HG03432 (cell line): ENCODE results near the gene OPHN1.
"Not testable (repeated sequence)": the region's sequence is repeated elsewhere in the genome, so short reads cannot be mapped to it uniquely, and the experiment has no call there.

ENCODE experiments used
- ATAC-seq: cut with Tn5 transposase; IDR thresholded peaks from one replicate; pipeline ENCODE4 v1.9.1; 2021; ENCODE audit warnings: mild to moderate bottlenecking, moderate library complexity; ENCODE audit not compliant: unreplicated experiment

Gene OPHN1

DNA sequence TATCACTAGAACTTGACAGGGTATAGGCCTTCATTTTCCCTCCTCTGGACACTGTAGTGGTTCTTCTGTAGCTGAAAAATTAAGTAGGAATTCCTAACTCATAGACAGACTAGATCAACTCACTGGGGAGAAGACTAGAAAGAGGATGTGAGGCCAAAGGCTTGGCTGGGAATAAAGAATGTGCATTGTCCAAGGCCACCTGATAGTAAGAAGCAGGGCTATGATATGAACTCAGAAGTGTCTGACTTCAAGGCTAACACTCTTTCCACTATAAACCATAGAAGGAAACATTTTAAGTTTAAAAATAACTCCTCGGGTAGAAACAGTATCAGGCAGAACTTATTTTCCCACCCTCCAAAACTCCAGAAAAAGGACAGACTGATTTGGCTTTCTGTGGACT, 346.6 kb downstream of the OPHN1 start:
- ATAC-seq: no peak

- ATAC-seq: no peak
These were observed 348.5 kb downstream of the OPHN1 start for GRCh38 chrX:68084765-68085164.

DNA sequence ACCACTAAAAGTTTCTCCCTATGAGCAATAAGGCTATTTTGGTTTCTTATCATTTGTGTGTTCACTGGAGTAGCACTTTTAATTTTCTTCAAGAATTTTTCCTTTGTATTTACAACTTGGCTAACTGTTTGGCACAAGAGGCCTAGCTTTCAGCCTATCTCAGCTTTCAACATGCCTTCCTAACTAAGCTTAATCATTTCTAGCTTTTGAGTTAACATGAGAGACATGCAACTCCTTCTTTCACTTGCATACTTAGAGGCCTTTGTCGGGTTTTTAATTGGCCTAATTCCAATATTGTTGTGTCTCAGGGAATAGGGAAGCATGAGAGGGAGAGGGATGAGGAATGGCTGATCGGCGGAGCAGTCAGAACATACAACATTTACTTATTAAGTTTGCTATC, 349.8 kb downstream of the OPHN1 start:
- ATAC-seq: no peak

GRCh38 chrX:68079961-68080360, 353.3 kb downstream of the OPHN1 start:
- no peak for ATAC-seq

GRCh38 chrX:68078801-68079200, 354.5 kb downstream of the OPHN1 start:
- not testable (repeated sequence) for ATAC-seq

- no peak for ATAC-seq
These were observed 355.9 kb downstream of the OPHN1 start for GRCh38 chrX:68077378-68077777.

DNA sequence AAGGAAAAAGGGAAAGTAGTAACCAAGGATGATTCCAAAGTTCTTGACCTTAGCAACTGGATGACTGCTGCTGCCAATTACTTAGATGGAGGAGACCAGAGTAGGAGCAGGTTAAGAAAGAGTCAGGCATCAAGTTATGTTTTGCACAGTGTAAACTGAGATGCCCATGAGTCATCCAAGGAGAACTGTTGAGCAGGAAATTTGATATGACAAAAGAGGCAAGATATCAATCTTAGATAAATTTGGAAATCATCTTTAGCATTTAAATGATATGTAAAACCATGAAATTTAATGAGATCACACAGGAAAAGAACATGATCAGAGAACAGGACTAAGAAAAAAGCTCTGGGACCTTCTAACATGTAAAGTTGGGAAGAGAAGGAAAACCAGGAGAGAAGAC, 361.3 kb downstream of the OPHN1 start:
- ATAC-seq: no peak

DNA sequence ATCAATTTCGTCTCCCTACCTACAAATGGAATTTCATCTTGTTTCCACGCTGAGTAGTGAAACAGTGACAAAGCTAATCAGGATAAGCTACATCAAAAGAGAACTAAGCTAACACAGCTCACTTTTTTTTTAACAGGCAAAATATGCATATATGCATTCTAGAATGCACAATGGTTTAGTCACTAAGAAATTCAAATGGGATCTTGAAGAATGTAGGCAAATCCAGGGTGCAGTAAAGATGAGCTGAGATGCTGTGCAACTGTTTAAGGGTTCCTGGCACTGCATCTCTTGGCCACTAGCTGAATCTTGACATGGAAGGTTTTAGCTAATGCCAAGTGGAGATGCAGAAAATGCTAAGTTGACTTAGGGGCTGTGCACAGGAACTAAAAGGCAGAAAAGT, 363.2 kb downstream of the OPHN1 start:
- ATAC-seq: not testable (repeated sequence)

DNA sequence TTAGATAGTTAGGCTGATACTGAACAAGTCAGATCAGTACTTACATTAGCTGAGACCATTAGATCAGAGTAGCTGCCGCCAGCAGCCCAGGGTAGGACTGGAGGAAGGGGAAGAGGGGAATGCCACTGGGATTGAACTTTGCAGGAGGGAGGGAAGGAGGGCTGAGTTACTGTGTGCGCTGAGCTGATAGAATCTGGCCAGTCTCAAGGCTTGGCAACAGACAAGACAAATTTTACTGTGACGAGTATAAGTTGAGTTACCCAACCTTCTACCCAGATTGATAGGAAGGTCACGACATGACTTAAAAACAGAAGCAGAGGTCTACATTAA, 372.1 kb downstream of the OPHN1 start:
- ATAC-seq: no peak

DNA sequence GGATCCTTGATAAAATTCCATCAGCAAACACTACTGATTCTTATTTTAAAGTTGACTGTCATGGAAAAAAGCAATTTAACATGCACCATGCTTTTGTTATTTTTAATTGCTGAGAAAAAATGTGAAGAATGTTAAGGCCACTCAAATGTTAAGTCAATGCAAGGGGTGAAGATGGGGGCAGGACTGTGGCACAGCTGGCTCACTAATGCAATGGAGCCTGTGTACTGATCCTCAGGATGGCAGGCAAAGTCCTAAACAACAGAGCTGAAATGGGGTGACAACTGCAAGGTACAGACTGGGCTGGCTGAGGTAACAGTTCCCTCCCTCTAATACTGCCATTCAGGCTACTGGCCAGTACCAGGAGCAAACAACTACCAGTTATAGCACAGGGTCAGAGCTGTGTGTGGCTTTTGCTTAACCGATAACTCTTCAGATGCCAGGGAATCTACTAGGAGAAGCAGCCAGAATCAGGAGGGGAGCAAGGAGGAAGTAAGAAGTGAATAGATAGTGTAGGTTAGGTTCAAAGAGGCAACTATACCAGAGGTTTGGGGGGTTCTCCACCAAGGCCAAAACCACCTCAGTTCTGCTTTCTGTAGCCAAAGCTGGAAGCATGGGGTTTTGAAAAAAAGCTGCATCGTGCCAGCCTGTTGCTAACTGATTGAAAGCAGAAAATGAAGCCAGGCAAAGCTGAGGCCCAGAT, 372.6 kb downstream of the OPHN1 start:
- no peak for ATAC-seq

- no peak for ATAC-seq
These were observed 373.8 kb downstream of the OPHN1 start for GRCh38 chrX:68059469-68059868.

- ATAC-seq: no peak
These were observed 383.8 kb downstream of the OPHN1 start for GRCh38 chrX:68049466-68049865.

GRCh38 chrX:68048774-68049173, 384.5 kb downstream of the OPHN1 start:
- no peak for ATAC-seq

DNA sequence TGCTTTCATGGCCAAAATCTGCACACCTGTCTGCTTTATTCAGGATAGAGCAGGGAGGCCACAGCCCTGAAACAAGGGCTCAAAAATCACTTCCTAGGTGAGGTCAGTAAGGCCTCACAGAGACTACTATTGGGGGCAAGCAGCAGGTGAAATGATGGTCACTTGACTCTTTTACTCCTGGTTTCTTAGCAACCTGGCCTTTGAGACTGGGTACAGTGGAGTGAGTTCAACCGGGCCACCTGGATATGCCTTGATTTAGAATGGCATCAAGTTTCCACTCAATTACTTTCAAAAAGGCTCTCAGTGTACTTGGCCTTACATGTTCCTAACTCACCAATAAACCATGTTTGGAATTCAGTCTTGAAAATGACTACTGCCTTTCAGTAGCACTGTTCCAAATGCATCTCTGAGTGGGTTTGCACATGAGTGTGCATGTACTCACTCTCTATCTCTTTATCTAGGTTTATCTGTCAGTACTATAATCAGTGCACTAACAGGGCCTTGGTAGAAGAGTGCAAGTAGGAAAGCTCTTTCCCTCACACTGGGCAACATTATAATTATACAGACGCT, 388.2 kb downstream of the OPHN1 start:
- no peak for ATAC-seq

GRCh38 chrX:68043713-68044438, 389.4 kb downstream of the OPHN1 start:
- ATAC-seq: no peak

- ATAC-seq: no peak
These were observed 392.2 kb downstream of the OPHN1 start for GRCh38 chrX:68041110-68041509.

DNA sequence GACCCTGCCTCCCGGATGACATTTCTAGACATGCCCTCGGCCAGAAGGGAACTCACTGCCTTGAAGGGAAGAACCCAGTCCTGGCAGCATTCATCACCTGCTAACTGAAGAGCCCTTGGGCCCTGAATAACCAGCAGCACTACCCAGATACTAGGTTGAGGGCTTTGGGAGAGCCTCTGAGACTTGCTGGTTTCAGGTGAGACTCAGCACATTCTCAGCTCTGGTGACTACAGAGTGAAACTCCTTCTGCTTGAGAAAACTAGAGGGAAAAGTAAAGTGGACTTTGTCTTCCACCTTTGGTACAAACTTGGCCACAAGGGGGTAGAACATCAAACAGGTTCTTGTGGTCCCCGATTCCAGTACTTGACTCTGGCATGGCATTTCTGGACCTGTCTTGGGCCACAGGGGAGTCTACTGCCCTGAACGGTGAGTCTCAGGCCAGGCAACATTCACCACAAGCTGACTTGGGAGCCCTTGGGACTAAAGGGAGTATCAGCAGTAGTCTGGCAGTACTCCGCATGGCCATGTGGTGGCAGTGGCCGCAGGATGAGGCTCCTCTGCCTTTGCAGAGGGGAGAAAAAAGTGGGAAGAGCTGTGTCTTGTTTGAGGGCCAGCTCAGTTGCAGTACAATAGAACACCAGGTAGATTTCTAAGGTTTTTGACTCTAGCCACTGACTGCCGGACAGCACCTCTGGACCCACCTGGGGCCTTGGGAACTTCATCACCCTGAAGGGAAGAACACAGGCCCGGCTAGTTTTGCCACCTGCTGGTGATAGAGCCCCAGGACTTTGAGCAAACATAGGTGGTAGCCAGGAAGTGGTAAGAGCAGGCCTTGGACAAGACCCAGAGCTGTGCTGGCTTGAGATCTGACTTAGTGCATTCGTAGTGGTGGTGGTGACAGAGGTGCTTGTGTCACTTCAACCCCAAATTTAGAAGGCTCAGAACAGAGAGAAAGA, 414.8 kb downstream of the OPHN1 start:
- ATAC-seq: no peak

- no peak for ATAC-seq
These were observed 434.8 kb downstream of the OPHN1 start for GRCh38 chrX:67998540-67998939.
